GM19397 (cell line): ENCODE measurements around the gene AMACR.
"Not testable (repeated sequence)": the region's sequence is repeated elsewhere in the genome, so short reads cannot be mapped to it uniquely, and the experiment has no call there.

Source experiments
- ATAC-seq: cut with Tn5 transposase; IDR thresholded peaks from one replicate; pipeline ENCODE4 v1.9.1; 2021; ENCODE audit warnings: mild to moderate bottlenecking, moderate library complexity; ENCODE audit not compliant: unreplicated experiment

AMACR gene

GRCh38 chr5:34010146-34010545 lies 2.3 kb upstream of the AMACR start:
- ATAC-seq = not testable (repeated sequence)

- ATAC-seq = no peak
These were observed 1.8 kb upstream of the AMACR start for GRCh38 chr5:34009610-34010009.

GRCh38 chr5:34008802-34009201 lies 952 bp upstream of the AMACR start:
- ATAC-seq = no peak

GRCh38 chr5:34007201-34007620 lies 639 bp downstream of the AMACR start:
- no peak for ATAC-seq

GRCh38 chr5:34005681-34006080 lies 2.2 kb downstream of the AMACR start:
- ATAC-seq = no peak

- no peak for ATAC-seq
These were observed 2.6 kb downstream of the AMACR start for GRCh38 chr5:34005211-34005610.

- no peak for ATAC-seq
These were observed 3.9 kb downstream of the AMACR start for GRCh38 chr5:34003941-34004340.

- ATAC-seq = no peak
These were observed 5.1 kb downstream of the AMACR start for GRCh38 chr5:34002629-34003328.

- no peak for ATAC-seq
These were observed 6.5 kb downstream of the AMACR start for GRCh38 chr5:34001241-34001841.

GRCh38 chr5:33999978-34000377 lies 7.9 kb downstream of the AMACR start:
- ATAC-seq = no peak

- ATAC-seq = no peak
These were observed 10.4 kb downstream of the AMACR start for GRCh38 chr5:33997331-33997983.

GRCh38 chr5:33995865-33996264 lies 12.0 kb downstream of the AMACR start:
- ATAC-seq = no peak

- ATAC-seq = no peak
These were observed 13.0 kb downstream of the AMACR start for GRCh38 chr5:33994845-33995244.

GRCh38 chr5:33992864-33993263 lies 15.0 kb downstream of the AMACR start:
- ATAC-seq = no peak

- ATAC-seq = no peak
These were observed 22.4 kb downstream of the AMACR start for GRCh38 chr5:33985447-33985846.

GRCh38 chr5:33984671-33985124 lies 23.2 kb downstream of the AMACR start, which contains the start of gene SLC45A2:
Gene SLC45A2, minus strand, starts transcription at chr5:33984693. Its CDS starts 110 bp downstream, at chr5:33984583.
- ATAC-seq = no peak

GRCh38 chr5:33984178-33984577 lies 23.7 kb downstream of the AMACR start:
- no peak for ATAC-seq

- ATAC-seq = no peak
These were observed 26.3 kb downstream of the AMACR start for GRCh38 chr5:33981408-33982162.

GRCh38 chr5:33980030-33980429 lies 27.8 kb downstream of the AMACR start:
- ATAC-seq = no peak

GRCh38 chr5:33978306-33978705 lies 29.5 kb downstream of the AMACR start:
- no peak for ATAC-seq

GRCh38 chr5:33976307-33976706 lies 31.5 kb downstream of the AMACR start:
- ATAC-seq = no peak
